IMR-90 (cell line): ENCODE measurements around the gene NDUFA3. TPM values are rescaled to one million over a fixed set of nuclear protein-coding genes. Genes with fewer than 3 reads are reported as not detected.

Experiments used
- ATAC-seq: fragments of 200-7000 bp; cut with Tn5 transposase; 2 replicates; pipeline ENCODE4 v1.9.1; 2020; ENCODE audit warnings: low read depth, mild to moderate bottlenecking, moderate library complexity
- BruUV-seq: library from RNA; stranded (reverse); fragments of 400-500 nt; replicated peaks from 2 replicates; lab custom pipeline; 2021; lab: Mats Ljungman, UMichigan
- CTCF ChIA-PET: fragments of 300-600 bp; formaldehyde crosslinking; extraction: SDS; loops from one replicate; lab custom pipeline; 2021; ENCODE audit warnings: antibody characterized with exemption; lab: Yijun Ruan, JAX
- POLR2A ChIA-PET: fragments of 300-600 bp; sonication (Branson Sonifier 250); formaldehyde crosslinking; loops from one replicate; lab custom pipeline; 2022; ENCODE audit warnings: antibody characterized with exemption; ENCODE audit not compliant: unreplicated experiment; lab: Charles Lee
- DNase-seq: peaks from one replicate; pipeline ENCODE4 v3.0.0; 2013
- H2AFZ ChIP-seq: replicated peaks from 2 replicates; pipeline ENCODE3; 2013; ENCODE audit warnings: low read length, mild to moderate bottlenecking; ENCODE audit not compliant: poor library complexity
- H2AK5ac ChIP-seq: 2 replicates; pipeline ENCODE4 v1.6.1; 2013; ENCODE audit warnings: low read depth, low read length, inconsistent platforms
- H2AK9ac ChIP-seq: replicated peaks from 2 replicates; pipeline ENCODE3; 2013; ENCODE audit warnings: mild to moderate bottlenecking, low read depth, low read length, moderate library complexity; ENCODE audit not compliant: poor library complexity
- H2BK120ac ChIP-seq: 2 replicates; pipeline ENCODE4 v1.6.1; 2013; ENCODE audit warnings: low read depth, low read length, inconsistent platforms
- H2BK15ac ChIP-seq: 3 replicates; pipeline ENCODE4 v1.6.1; 2013; ENCODE audit warnings: low read depth, low read length, inconsistent platforms
- H2BK20ac ChIP-seq: 2 replicates; pipeline ENCODE4 v1.6.1; 2013; ENCODE audit warnings: low read depth, mild to moderate bottlenecking, inconsistent platforms, low read length, moderate library complexity
- H2BK5ac ChIP-seq: 2 replicates; pipeline ENCODE4 v1.6.1; 2013; ENCODE audit warnings: mild to moderate bottlenecking, low read depth, low read length, inconsistent platforms; ENCODE audit not compliant: poor library complexity, severe bottlenecking
- H3K14ac ChIP-seq: replicated peaks from 2 replicates; pipeline ENCODE4 v1.6.1; 2013; ENCODE audit warnings: low read depth, low read length, inconsistent platforms
- H3K18ac ChIP-seq: 2 replicates; pipeline ENCODE4 v1.6.1; 2013; ENCODE audit warnings: low read depth, low read length, control low read depth
- H3K23ac ChIP-seq: 2 replicates; pipeline ENCODE4 v1.6.1; 2013; ENCODE audit warnings: low read depth, low read length, inconsistent platforms
- H3K27ac ChIP-seq: 2 replicates; pipeline ENCODE4 v1.5.1; 2013; ENCODE audit warnings: mild to moderate bottlenecking, control low read depth, low read length; ENCODE audit not compliant: insufficient read depth
- H3K27me3 ChIP-seq: 2 replicates; pipeline ENCODE4 v1.6.1; 2013; ENCODE audit warnings: low read length; ENCODE audit not compliant: control insufficient read depth, insufficient read depth
- H3K36me3 ChIP-seq: 2 replicates; pipeline ENCODE4 v1.6.1; 2013; ENCODE audit warnings: low read length, mixed read lengths; ENCODE audit not compliant: control insufficient read depth, insufficient read depth
- H3K4ac ChIP-seq: 2 replicates; pipeline ENCODE4 v1.6.1; 2013; ENCODE audit warnings: low read depth, low read length, inconsistent platforms
- H3K4me1 ChIP-seq: 2 replicates; pipeline ENCODE4 v1.6.1; 2013; ENCODE audit warnings: low read length, mixed read lengths; ENCODE audit not compliant: control insufficient read depth, insufficient read depth
- H3K4me2 ChIP-seq: 2 replicates; pipeline ENCODE4 v1.6.1; 2013; ENCODE audit warnings: low read depth, mild to moderate bottlenecking, control low read depth, low read length, moderate library complexity
- H3K4me3 ChIP-seq: 2 replicates; pipeline ENCODE4 v1.5.1; 2013; ENCODE audit warnings: low read depth, mild to moderate bottlenecking, control low read depth, low read length, moderate library complexity; ENCODE audit not compliant: insufficient read depth
- H3K56ac ChIP-seq: 2 replicates; pipeline ENCODE4 v1.6.1; 2013; ENCODE audit warnings: low read length, inconsistent platforms; ENCODE audit not compliant: insufficient read depth; ENCODE audit errors: extremely low read depth
- H3K79me1 ChIP-seq, 2 experiments: 2 replicates each; pipeline ENCODE4 v1.6.1; 2013; ENCODE audit warnings: low read length in 2 of 2, inconsistent platforms in 1 of 2, low read depth in 1 of 2
- H3K9ac ChIP-seq: 2 replicates; pipeline ENCODE4 v1.6.1; 2013; ENCODE audit warnings: low read depth, low read length, control low read depth
- H3K9me1 ChIP-seq: 2 replicates; pipeline ENCODE4 v1.6.1; 2013; ENCODE audit warnings: low read length, inconsistent platforms; ENCODE audit not compliant: insufficient read depth
- H3K9me3 ChIP-seq: 2 replicates; pipeline ENCODE4 v1.6.1; 2013; ENCODE audit warnings: low read length; ENCODE audit not compliant: control insufficient read depth, insufficient read depth
- H4K20me1 ChIP-seq: 2 replicates; pipeline ENCODE4 v1.6.1; 2013; ENCODE audit warnings: low read length, inconsistent platforms; ENCODE audit not compliant: insufficient read depth
- H4K5ac ChIP-seq: 2 replicates; pipeline ENCODE4 v1.6.1; 2013; ENCODE audit warnings: mild to moderate bottlenecking, low read depth, low read length, control low read depth
- H4K8ac ChIP-seq, 2 experiments: 2 replicates each; pipeline ENCODE4 v1.6.1; 2013; ENCODE audit warnings: low read depth in 2 of 2, low read length in 2 of 2, control low read depth in 1 of 2, inconsistent platforms in 1 of 2
- H4K91ac ChIP-seq: 2 replicates; pipeline ENCODE4 v1.6.1; 2013; ENCODE audit warnings: low read depth, low read length, inconsistent platforms; ENCODE audit not compliant: insufficient read depth
- CEBPB ChIP-seq: IDR thresholded peaks from 2 replicates; pipeline ENCODE4 v1.6.1; 2012; ENCODE audit warnings: low read depth, low read length, improper control_type of control experiment
- MAFK ChIP-seq: IDR thresholded peaks from 2 replicates; pipeline ENCODE4 v1.6.1; 2012; ENCODE audit warnings: low read depth, low read length, improper control_type of control experiment
- RFX5 ChIP-seq: IDR thresholded peaks from 2 replicates; pipeline ENCODE4 v1.8.0; 2012; ENCODE audit warnings: low read depth, mild to moderate bottlenecking, low read length, moderate library complexity
- WGBS, 2 experiments: methylation state at CpG; one replicate each; pipeline versions ENCODE4 v1.1.5 to v1.1.7; 2013; ENCODE audit warnings: missing lambda C conversion rate in 2 of 2; ENCODE audit not compliant: insufficient read length in 1 of 2; ENCODE audit errors: extremely low coverage in 2 of 2; 5-methylcytosine and 5-hydroxymethylcytosine counted together
- dilution Hi-C: fragments of 300-500 bp; cut with HindIII; formaldehyde crosslinking; loops from one replicate; pipeline ENCODE4 v1.14.3; 2018; ENCODE audit warnings: low sequenced_read_pairs; ENCODE audit not compliant: unreplicated experiment
- in situ Hi-C: fragments of 300-500 bp; cut with MboI; formaldehyde crosslinking; loops from 3 replicates; pipeline ENCODE4 v1.14.3; 2019; ENCODE audit warnings: low sequenced_read_pairs, inconsistent platforms, mixed read lengths
- intact Hi-C: fragments of 100-400 bp; cut with micrococcal nuclease; formaldehyde crosslinking; loops from 2 replicates; pipeline ENCODE4 v1.10.0; 2022
- polyA plus RNA-seq, 3 experiments: library from polyadenylated mRNA; depleted of rRNA; stranded (reverse); fragments of >200 nt; gene quantifications; 2 replicates each; pipeline ENCODE4 v1.2.3, GENCODE V29; 2012; ENCODE audit warnings: low replicate concordance in 1 of 3
- total RNA-seq: library from RNA; depleted of rRNA; stranded (reverse); fragments of >200 nt; gene quantifications from 2 replicates; pipeline ENCODE4 v1.2.3, GENCODE V29; 2012

Gene NDUFA3
- total and polyA plus RNA-seq, 2 of the 4 experiments (the other 2 are of a cell fraction): 7.9 to 85.0 TPM

- no peak overlapping the region for H3K4me2 ChIP-seq
- no peak overlapping the region for H2BK15ac ChIP-seq
- BruUV-seq: no TSS peak
- no peak for TF ChIP-seq CEBPB
- TF ChIP-seq MAFK: no peak
- TF ChIP-seq RFX5: no peak
- no peak overlapping the region for H3K9ac ChIP-seq
- H3K9me3 ChIP-seq: no peaks in the 10 kb centered on the region
- H3K18ac ChIP-seq: no peak overlapping the region
- no peak overlapping the region for H2AFZ ChIP-seq
- 0 out of 4 replicates have a peak, but pooled peaks cover 0 to under 1% of the 10 kb centered on the region in 2 experiments for H3K79me1 ChIP-seq
- no CpG with 5 or more reads among the region's 10 CpGs for WGBS, 2 experiments
- ChIA-PET POLR2A (no interaction called here), CTCF (no interaction called here)
- H3K14ac ChIP-seq: no peak overlapping the region
- dilution Hi-C loops (no loop called here), in situ Hi-C loops (loop anchor here (25.0 kb wide), 1 partner anchor 1529 kb away; the partner anchor contains the start of gene U2AF2), intact Hi-C loops (no loop called here)
- H4K20me1 ChIP-seq: peaks cover 3% of the 10 kb centered on the region; the same call in 1 of the 2 replicates
- no peak overlapping the region for H2BK20ac ChIP-seq
- no peak overlapping the region for H2AK5ac ChIP-seq
- H4K8ac ChIP-seq: no peak overlapping the region
- H2AK9ac ChIP-seq: peak overlapping the region; percentile 65
- no peak overlapping the region for H3K4ac ChIP-seq
- no peak overlapping the region for H3K27ac ChIP-seq
- DNase-seq (no peak), ATAC-seq (no peak)
- peaks cover 5% of the 10 kb centered on the region; the same call in 1 of the 2 replicates for H3K4me1 ChIP-seq
- H4K91ac ChIP-seq: no peak overlapping the region
- no peak overlapping the region for H2BK120ac ChIP-seq
- no peak overlapping the region for H3K56ac ChIP-seq
- no peak overlapping the region for H3K4me3 ChIP-seq
- H3K27me3 ChIP-seq: no peaks in the 10 kb centered on the region
- peaks cover 21% of the 10 kb centered on the region for H3K36me3 ChIP-seq
- no peak overlapping the region for H3K23ac ChIP-seq
- no peak overlapping the region for H4K5ac ChIP-seq
- H3K9me1 ChIP-seq: no peaks in the 10 kb centered on the region; the same call in 1 of the 2 replicates
- H2BK5ac ChIP-seq: no peak overlapping the region
Observed at GRCh38 chr19:54133312-54133956, 30.8 kb downstream of the NDUFA3 start.
